GM23338 (cell line): ENCODE results near the gene TMUB1. TPM values are rescaled to one million over a fixed set of nuclear protein-coding genes. Genes with fewer than 3 reads are reported as not detected.

Experiments used
- ATAC-seq: fragments of 200-7000 bp; cut with Tn5 transposase; 3 replicates; pipeline ENCODE4 v1.9.1; 2020
- DNase-seq: peaks from one replicate; pipeline ENCODE4 v3.0.0-alpha.2; 2015; ENCODE audit warnings: low spot score
- H2AFZ ChIP-seq: fragments of 200-600 bp; sonication (generic); 2 replicates; pipeline ENCODE4 v1.8.0; 2016; ENCODE audit warnings: antibody characterized with exemption, mild to moderate bottlenecking, moderate library complexity
- H3F3A ChIP-seq: fragments of 200-600 bp; sonication (generic); replicated peaks from 2 replicates; pipeline ENCODE4 v1.8.0; 2017; ENCODE audit warnings: antibody characterized with exemption, mixed run types, low read depth
- H3K27ac ChIP-seq: fragments of 200-600 bp; sonication (generic); 2 replicates; pipeline ENCODE4 v1.6.1; 2016; ENCODE audit warnings: low read depth
- H3K27me3 ChIP-seq: fragments of 200-600 bp; sonication (generic); 2 replicates; pipeline ENCODE4 v1.8.0; 2016; ENCODE audit warnings: mild to moderate bottlenecking, mixed run types, moderate library complexity; ENCODE audit not compliant: insufficient read depth
- H3K36me3 ChIP-seq: fragments of 200-600 bp; sonication (generic); 2 replicates; pipeline ENCODE4 v1.8.0; 2016; ENCODE audit warnings: mild to moderate bottlenecking; ENCODE audit not compliant: insufficient read depth
- H3K4me1 ChIP-seq: fragments of 200-600 bp; sonication (generic); 2 replicates; pipeline ENCODE4 v1.8.0; 2016; ENCODE audit warnings: mild to moderate bottlenecking, moderate library complexity; ENCODE audit not compliant: insufficient read depth
- H3K4me2 ChIP-seq: fragments of 200-600 bp; sonication (generic); 2 replicates; pipeline ENCODE4 v1.7.1; 2017; ENCODE audit warnings: mixed run types
- H3K4me3 ChIP-seq: fragments of 200-600 bp; sonication (generic); 2 replicates; pipeline ENCODE4 v1.6.1; 2016; ENCODE audit warnings: mixed run types
- H3K79me2 ChIP-seq: fragments of 200-600 bp; sonication (generic); replicated peaks from 2 replicates; pipeline ENCODE4 v1.8.0; 2017; ENCODE audit warnings: mild to moderate bottlenecking; ENCODE audit not compliant: insufficient read depth
- H3K9me2 ChIP-seq: fragments of 200-600 bp; sonication (generic); 2 replicates; pipeline ENCODE4 v1.8.0; 2017; ENCODE audit not compliant: insufficient read depth
- H4K20me1 ChIP-seq: fragments of 200-600 bp; sonication (generic); replicated peaks from 2 replicates; pipeline ENCODE4 v1.8.0; 2017; ENCODE audit warnings: mild to moderate bottlenecking; ENCODE audit not compliant: insufficient read depth
- H3K27ac Mint-ChIP-seq: 2 replicates; pipeline ENCODE4 v1.8.0; 2020; ENCODE audit warnings: inconsistent platforms, mild to moderate bottlenecking, moderate library complexity, mixed read lengths
- H3K27me3 Mint-ChIP-seq: 3 replicates; pipeline ENCODE4 v1.8.0; 2022; ENCODE audit warnings: low read depth, mild to moderate bottlenecking, moderate library complexity, mixed read lengths, inconsistent platforms; ENCODE audit not compliant: insufficient read depth, poor library complexity
- H3K36me3 Mint-ChIP-seq: 3 replicates; pipeline ENCODE4 v1.8.0; 2021; ENCODE audit warnings: low read depth, mild to moderate bottlenecking, inconsistent platforms, moderate library complexity, mixed read lengths
- H3K4me1 Mint-ChIP-seq: 3 replicates; pipeline ENCODE4 v1.8.0; 2020; ENCODE audit warnings: mild to moderate bottlenecking, inconsistent platforms, mixed read lengths
- H3K4me3 Mint-ChIP-seq: 3 replicates; pipeline ENCODE4 v1.8.0; 2021; ENCODE audit warnings: moderate library complexity, mild to moderate bottlenecking, inconsistent platforms, mixed read lengths
- H3K9me3 Mint-ChIP-seq: 3 replicates; pipeline ENCODE4 v1.8.0; 2020; ENCODE audit warnings: moderate library complexity, mild to moderate bottlenecking, inconsistent platforms, mixed read lengths
- CREB1 ChIP-seq: fragments of 250-450 bp; sonication (Bioruptor Pico); IDR thresholded peaks from 2 replicates; pipeline ENCODE4 v1.5.0; 2020; ENCODE audit warnings: low read depth, mild to moderate bottlenecking, moderate library complexity
- EZH2 ChIP-seq: fragments of 200-600 bp; sonication (generic); IDR thresholded peaks from one replicate; pipeline ENCODE4 v1.8.0; 2017; ENCODE audit warnings: antibody characterized with exemption, mild to moderate bottlenecking, low read depth; ENCODE audit not compliant: unreplicated experiment
- EZH2phosphoT487 ChIP-seq: fragments of 200-600 bp; sonication (generic); IDR thresholded peaks from one replicate; pipeline ENCODE4 v1.8.1; 2018; ENCODE audit warnings: antibody characterized with exemption; ENCODE audit not compliant: unreplicated experiment
- JUNB ChIP-seq: IDR thresholded peaks from one replicate; pipeline ENCODE4 v1.6.1; 2016; ENCODE audit warnings: antibody characterized with exemption; ENCODE audit not compliant: unreplicated experiment
- NANOG ChIP-seq: IDR thresholded peaks from 2 replicates; pipeline ENCODE4 v1.6.1; 2016; ENCODE audit warnings: antibody characterized with exemption, borderline replicate concordance
- POLR2AphosphoS5 ChIP-seq: IDR thresholded peaks from 2 replicates; pipeline ENCODE4 v1.6.1; 2016; ENCODE audit warnings: antibody characterized with exemption, low read depth
- STAT1 ChIP-seq: IDR thresholded peaks from one replicate; pipeline ENCODE4 v1.6.1; 2016; ENCODE audit warnings: antibody characterized with exemption; ENCODE audit not compliant: unreplicated experiment
- ZNF331 ChIP-seq: fragments of 250-450 bp; sonication (Bioruptor Pico); IDR thresholded peaks from 2 replicates; pipeline ENCODE4 v1.5.0; 2020; ENCODE audit warnings: low read depth, mild to moderate bottlenecking, moderate library complexity
- polyA plus RNA-seq: library from polyadenylated mRNA; unstranded; fragments of >200 nt; fragmentation: Nextera tagmentation; extraction: Ambion mirVana; gene quantifications from 2 replicates; pipeline ENCODE4 v1.2.1, GENCODE V29; 2016
- total RNA-seq: library from RNA; depleted of rRNA; stranded (reverse); fragments of >200 nt; shearing (Covaris generic); gene quantifications from 2 replicates; pipeline ENCODE4 v1.2.3, GENCODE V29; 2014
- TF ChIP-seq, protein P1 (sequence below): IDR thresholded peaks from one replicate; pipeline ENCODE4 v1.6.1; 2018; ENCODE audit warnings: antibody characterized with exemption; ENCODE audit not compliant: unreplicated experiment
- TF ChIP-seq, protein P2 (sequence below): IDR thresholded peaks from 2 replicates; pipeline ENCODE4 v1.6.1; 2016; ENCODE audit warnings: antibody characterized with exemption
- TF ChIP-seq, protein P3 (sequence below), 2 experiments: fragments of 200-600 bp in 1 of 2; sonication (generic) in 1 of 2; conservative IDR thresholded peaks; 2 replicates each; pipeline versions ENCODE4 v1.5.1 to v1.6.1; 2016 to 2017; ENCODE audit warnings: antibody characterized with exemption in 2 of 2, low read depth in 2 of 2, mild to moderate bottlenecking in 2 of 2, moderate library complexity in 1 of 2
- TF ChIP-seq, protein P4 (sequence below): fragments of 250-450 bp; sonication (Bioruptor Pico); IDR thresholded peaks from 2 replicates; pipeline ENCODE4 v1.5.0; 2020; ENCODE audit warnings: mild to moderate bottlenecking, moderate library complexity

Gene TMUB1
- total and polyA plus RNA-seq, 2 experiments from 2014 or later, result 47.6 to 61.1 TPM

DNA sequence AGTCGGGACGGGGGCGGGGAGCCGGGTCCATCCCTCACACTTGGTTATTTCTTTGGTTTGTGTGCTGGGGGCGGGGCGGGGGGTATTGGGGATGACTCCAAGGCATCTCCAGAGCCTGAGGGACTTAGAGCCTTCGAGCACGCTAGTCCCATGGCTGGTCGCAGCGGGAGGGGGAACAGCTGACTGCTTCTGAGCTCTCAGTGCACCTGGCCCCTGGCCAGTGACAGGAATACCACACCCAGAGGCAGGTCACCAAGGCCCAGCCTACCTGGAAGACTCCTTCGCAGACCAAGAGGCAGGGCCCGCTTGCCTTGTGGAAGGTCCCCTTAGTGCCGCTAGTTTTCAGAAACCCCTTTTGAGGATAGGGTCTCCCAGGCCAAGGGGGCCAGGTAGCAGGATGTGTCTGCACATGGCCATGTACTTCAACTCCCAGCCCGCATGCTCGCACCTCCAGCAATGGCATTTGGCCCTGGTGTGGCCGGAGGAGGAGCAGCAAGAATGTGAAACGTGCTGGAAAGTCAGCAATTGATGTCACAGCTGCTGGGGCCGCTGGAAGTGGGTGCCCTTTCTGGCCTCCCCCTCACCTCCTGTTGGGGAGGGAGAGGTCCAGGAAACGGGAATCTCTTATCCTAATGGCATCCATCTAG lies 43.3 kb upstream of the TMUB1 start:
- DNase-seq, result peak; percentile 41
- no peaks in the 10 kb centered on the region; the same call in 1 of the 2 replicates for H3K36me3 ChIP-seq
- peak overlapping the region; percentile 82 for H3K4me3 Mint-ChIP-seq

More for the DNA sequence above, 43.3 kb upstream of the TMUB1 start:
- Mint-ChIP-seq H3K27ac (no peak overlapping the region), H3K9me3 (no peaks in the 10 kb centered on the region), H3K27me3 (peaks cover 38% of the 10 kb centered on the region), H3K36me3 (peaks cover 26% of the 10 kb centered on the region), H3K4me1 (peaks cover 37% of the 10 kb centered on the region)
- H3K9me2 ChIP-seq, result no peaks in the 10 kb centered on the region
- H3K4me1 ChIP-seq, result peaks cover 15% of the 10 kb centered on the region
- H3K4me3 ChIP-seq, result peak overlapping the region; percentile 88
- H3K27ac ChIP-seq, result no peak overlapping the region
- no peaks in the 10 kb centered on the region for H3K79me2 ChIP-seq
- H3F3A ChIP-seq, result peaks cover 21% of the 10 kb centered on the region
- peak; percentile 4 for ATAC-seq
- H3K4me2 ChIP-seq, result peak overlapping the region; percentile 88
- H2AFZ ChIP-seq, result no peak overlapping the region
- peaks cover 23% of the 10 kb centered on the region for H4K20me1 ChIP-seq
- TF ChIP-seq STAT1 (no peak), JUNB (no peak), ZNF331 (CRISPR knock-in tag) (no peak), CREB1 (CRISPR knock-in tag) (no peak), POLR2AphosphoS5 (no peak), EZH2phosphoT487 (no peak), EZH2 (no peak), NANOG (no peak)
- TF ChIP-seq, protein P1, sequence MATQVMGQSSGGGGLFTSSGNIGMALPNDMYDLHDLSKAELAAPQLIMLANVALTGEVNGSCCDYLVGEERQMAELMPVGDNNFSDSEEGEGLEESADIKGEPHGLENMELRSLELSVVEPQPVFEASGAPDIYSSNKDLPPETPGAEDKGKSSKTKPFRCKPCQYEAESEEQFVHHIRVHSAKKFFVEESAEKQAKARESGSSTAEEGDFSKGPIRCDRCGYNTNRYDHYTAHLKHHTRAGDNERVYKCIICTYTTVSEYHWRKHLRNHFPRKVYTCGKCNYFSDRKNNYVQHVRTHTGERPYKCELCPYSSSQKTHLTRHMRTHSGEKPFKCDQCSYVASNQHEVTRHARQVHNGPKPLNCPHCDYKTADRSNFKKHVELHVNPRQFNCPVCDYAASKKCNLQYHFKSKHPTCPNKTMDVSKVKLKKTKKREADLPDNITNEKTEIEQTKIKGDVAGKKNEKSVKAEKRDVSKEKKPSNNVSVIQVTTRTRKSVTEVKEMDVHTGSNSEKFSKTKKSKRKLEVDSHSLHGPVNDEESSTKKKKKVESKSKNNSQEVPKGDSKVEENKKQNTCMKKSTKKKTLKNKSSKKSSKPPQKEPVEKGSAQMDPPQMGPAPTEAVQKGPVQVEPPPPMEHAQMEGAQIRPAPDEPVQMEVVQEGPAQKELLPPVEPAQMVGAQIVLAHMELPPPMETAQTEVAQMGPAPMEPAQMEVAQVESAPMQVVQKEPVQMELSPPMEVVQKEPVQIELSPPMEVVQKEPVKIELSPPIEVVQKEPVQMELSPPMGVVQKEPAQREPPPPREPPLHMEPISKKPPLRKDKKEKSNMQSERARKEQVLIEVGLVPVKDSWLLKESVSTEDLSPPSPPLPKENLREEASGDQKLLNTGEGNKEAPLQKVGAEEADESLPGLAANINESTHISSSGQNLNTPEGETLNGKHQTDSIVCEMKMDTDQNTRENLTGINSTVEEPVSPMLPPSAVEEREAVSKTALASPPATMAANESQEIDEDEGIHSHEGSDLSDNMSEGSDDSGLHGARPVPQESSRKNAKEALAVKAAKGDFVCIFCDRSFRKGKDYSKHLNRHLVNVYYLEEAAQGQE, result no peak
- TF ChIP-seq, protein P2, sequence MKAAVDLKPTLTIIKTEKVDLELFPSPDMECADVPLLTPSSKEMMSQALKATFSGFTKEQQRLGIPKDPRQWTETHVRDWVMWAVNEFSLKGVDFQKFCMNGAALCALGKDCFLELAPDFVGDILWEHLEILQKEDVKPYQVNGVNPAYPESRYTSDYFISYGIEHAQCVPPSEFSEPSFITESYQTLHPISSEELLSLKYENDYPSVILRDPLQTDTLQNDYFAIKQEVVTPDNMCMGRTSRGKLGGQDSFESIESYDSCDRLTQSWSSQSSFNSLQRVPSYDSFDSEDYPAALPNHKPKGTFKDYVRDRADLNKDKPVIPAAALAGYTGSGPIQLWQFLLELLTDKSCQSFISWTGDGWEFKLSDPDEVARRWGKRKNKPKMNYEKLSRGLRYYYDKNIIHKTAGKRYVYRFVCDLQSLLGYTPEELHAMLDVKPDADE, result no peak
- TF ChIP-seq, protein P3, sequence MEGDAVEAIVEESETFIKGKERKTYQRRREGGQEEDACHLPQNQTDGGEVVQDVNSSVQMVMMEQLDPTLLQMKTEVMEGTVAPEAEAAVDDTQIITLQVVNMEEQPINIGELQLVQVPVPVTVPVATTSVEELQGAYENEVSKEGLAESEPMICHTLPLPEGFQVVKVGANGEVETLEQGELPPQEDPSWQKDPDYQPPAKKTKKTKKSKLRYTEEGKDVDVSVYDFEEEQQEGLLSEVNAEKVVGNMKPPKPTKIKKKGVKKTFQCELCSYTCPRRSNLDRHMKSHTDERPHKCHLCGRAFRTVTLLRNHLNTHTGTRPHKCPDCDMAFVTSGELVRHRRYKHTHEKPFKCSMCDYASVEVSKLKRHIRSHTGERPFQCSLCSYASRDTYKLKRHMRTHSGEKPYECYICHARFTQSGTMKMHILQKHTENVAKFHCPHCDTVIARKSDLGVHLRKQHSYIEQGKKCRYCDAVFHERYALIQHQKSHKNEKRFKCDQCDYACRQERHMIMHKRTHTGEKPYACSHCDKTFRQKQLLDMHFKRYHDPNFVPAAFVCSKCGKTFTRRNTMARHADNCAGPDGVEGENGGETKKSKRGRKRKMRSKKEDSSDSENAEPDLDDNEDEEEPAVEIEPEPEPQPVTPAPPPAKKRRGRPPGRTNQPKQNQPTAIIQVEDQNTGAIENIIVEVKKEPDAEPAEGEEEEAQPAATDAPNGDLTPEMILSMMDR (conservative IDR thresholded peaks at IDR 0.05; ENCODE audit: low read depth in 2 of 2), result no peak
- TF ChIP-seq, protein P4, sequence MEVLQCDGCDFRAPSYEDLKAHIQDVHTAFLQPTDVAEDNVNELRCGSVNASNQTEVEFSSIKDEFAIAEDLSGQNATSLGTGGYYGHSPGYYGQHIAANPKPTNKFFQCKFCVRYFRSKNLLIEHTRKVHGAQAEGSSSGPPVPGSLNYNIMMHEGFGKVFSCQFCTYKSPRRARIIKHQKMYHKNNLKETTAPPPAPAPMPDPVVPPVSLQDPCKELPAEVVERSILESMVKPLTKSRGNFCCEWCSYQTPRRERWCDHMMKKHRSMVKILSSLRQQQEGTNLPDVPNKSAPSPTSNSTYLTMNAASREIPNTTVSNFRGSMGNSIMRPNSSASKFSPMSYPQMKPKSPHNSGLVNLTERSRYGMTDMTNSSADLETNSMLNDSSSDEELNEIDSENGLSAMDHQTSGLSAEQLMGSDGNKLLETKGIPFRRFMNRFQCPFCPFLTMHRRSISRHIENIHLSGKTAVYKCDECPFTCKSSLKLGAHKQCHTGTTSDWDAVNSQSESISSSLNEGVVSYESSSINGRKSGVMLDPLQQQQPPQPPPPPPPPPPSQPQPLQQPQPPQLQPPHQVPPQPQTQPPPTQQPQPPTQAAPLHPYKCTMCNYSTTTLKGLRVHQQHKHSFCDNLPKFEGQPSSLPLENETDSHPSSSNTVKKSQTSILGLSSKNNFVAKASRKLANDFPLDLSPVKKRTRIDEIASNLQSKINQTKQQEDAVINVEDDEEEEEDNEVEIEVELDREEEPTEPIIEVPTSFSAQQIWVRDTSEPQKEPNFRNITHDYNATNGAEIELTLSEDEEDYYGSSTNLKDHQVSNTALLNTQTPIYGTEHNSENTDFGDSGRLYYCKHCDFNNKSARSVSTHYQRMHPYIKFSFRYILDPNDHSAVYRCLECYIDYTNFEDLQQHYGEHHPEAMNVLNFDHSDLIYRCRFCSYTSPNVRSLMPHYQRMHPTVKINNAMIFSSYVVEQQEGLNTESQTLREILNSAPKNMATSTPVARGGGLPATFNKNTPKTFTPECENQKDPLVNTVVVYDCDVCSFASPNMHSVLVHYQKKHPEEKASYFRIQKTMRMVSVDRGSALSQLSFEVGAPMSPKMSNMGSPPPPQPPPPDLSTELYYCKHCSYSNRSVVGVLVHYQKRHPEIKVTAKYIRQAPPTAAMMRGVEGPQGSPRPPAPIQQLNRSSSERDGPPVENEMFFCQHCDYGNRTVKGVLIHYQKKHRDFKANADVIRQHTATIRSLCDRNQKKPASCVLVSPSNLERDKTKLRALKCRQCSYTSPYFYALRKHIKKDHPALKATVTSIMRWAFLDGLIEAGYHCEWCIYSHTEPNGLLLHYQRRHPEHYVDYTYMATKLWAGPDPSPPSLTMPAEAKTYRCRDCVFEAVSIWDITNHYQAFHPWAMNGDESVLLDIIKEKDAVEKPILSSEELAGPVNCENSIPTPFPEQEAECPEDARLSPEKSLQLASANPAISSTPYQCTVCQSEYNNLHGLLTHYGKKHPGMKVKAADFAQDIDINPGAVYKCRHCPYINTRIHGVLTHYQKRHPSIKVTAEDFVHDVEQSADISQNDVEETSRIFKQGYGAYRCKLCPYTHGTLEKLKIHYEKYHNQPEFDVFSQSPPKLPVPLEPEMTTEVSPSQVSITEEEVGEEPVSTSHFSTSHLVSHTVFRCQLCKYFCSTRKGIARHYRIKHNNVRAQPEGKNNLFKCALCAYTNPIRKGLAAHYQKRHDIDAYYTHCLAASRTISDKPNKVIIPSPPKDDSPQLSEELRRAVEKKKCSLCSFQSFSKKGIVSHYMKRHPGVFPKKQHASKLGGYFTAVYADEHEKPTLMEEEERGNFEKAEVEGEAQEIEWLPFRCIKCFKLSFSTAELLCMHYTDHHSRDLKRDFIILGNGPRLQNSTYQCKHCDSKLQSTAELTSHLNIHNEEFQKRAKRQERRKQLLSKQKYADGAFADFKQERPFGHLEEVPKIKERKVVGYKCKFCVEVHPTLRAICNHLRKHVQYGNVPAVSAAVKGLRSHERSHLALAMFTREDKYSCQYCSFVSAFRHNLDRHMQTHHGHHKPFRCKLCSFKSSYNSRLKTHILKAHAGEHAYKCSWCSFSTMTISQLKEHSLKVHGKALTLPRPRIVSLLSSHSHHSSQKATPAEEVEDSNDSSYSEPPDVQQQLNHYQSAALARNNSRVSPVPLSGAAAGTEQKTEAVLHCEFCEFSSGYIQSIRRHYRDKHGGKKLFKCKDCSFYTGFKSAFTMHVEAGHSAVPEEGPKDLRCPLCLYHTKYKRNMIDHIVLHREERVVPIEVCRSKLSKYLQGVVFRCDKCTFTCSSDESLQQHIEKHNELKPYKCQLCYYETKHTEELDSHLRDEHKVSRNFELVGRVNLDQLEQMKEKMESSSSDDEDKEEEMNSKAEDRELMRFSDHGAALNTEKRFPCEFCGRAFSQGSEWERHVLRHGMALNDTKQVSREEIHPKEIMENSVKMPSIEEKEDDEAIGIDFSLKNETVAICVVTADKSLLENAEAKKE, result no peak
- H3K27me3 ChIP-seq, result peaks cover 22% of the 10 kb centered on the region
